OCI-LY7 (cell line): ENCODE data around the gene EFCAB5. TPM values are rescaled to one million over a fixed set of nuclear protein-coding genes. Genes with fewer than 3 reads are reported as not detected.

ENCODE experiments used
- BruUV-seq: library from RNA; stranded (reverse); fragments of 400-500 nt; replicated peaks from 2 replicates; lab custom pipeline; 2021; lab: Mats Ljungman, UMichigan
- CTCF ChIA-PET: fragments of 300-600 bp; sonication (Branson Sonifier 250); formaldehyde crosslinking; loops from one replicate; lab custom pipeline; 2022; ENCODE audit warnings: antibody characterized with exemption; ENCODE audit not compliant: unreplicated experiment; lab: Charles Lee
- POLR2A ChIA-PET: fragments of 300-600 bp; sonication (Branson Sonifier 250); formaldehyde crosslinking; loops from one replicate; lab custom pipeline; 2022; ENCODE audit warnings: antibody characterized with exemption; lab: Charles Lee
- DNase-seq: peaks from one replicate; pipeline ENCODE4 v3.0.0-alpha.2; 2015; ENCODE audit warnings: low spot score
- H2AFZ ChIP-seq: fragments of 200-600 bp; sonication (generic), shearing (Covaris generic); 2 replicates; pipeline ENCODE4 v1.6.1; 2014; ENCODE audit warnings: mild to moderate bottlenecking, antibody characterized with exemption, low read length, moderate library complexity
- H3K27ac ChIP-seq: fragments of 200-600 bp; sonication (generic); 2 replicates; pipeline ENCODE4 v1.5.1; 2014; ENCODE audit warnings: mixed run types, low read depth, mild to moderate bottlenecking, moderate library complexity, low read length, inconsistent platforms; ENCODE audit not compliant: poor library complexity, severe bottlenecking
- H3K36me3 ChIP-seq: fragments of 200-600 bp; sonication (generic); 2 replicates; pipeline ENCODE4 v1.6.1; 2014; ENCODE audit warnings: mild to moderate bottlenecking, antibody characterized with exemption, low read length, moderate library complexity, mixed read lengths; ENCODE audit not compliant: insufficient read depth
- H3K4me1 ChIP-seq: fragments of 200-600 bp; sonication (generic); 2 replicates; pipeline ENCODE4 v1.5.1; 2014; ENCODE audit warnings: mild to moderate bottlenecking, low read length; ENCODE audit not compliant: insufficient read depth, poor library complexity, severe bottlenecking
- H3K4me2 ChIP-seq: fragments of 200-600 bp; sonication (generic); 2 replicates; pipeline ENCODE4 v1.6.1; 2014; ENCODE audit warnings: mild to moderate bottlenecking, low read length
- H3K4me3 ChIP-seq: fragments of 200-600 bp; sonication (generic); 2 replicates; pipeline ENCODE4 v1.5.1; 2014; ENCODE audit warnings: mild to moderate bottlenecking, low read depth, low read length; ENCODE audit not compliant: poor library complexity, severe bottlenecking
- H3K79me2 ChIP-seq: fragments of 200-600 bp; sonication (generic); 2 replicates; pipeline ENCODE4 v1.6.1; 2016; ENCODE audit warnings: low read depth, mild to moderate bottlenecking, low read length, moderate library complexity, mixed read lengths; ENCODE audit not compliant: insufficient read depth
- H3K9me2 ChIP-seq: fragments of 200-600 bp; sonication (generic); 2 replicates; pipeline ENCODE4 v1.6.1; 2016; ENCODE audit warnings: mild to moderate bottlenecking, low read length, mixed read lengths; ENCODE audit not compliant: insufficient read depth
- H3K9me3 ChIP-seq: fragments of 200-600 bp; sonication (generic); 2 replicates; pipeline ENCODE4 v1.6.1; 2014; ENCODE audit warnings: mild to moderate bottlenecking, mixed run types, low read length, mixed read lengths
- H4K20me1 ChIP-seq: fragments of 200-600 bp; sonication (generic); 2 replicates; pipeline ENCODE4 v1.6.1; 2014; ENCODE audit warnings: mild to moderate bottlenecking, antibody characterized with exemption, low read length, moderate library complexity, mixed read lengths; ENCODE audit not compliant: insufficient read depth
- CTCF ChIP-seq: fragments of 200-600 bp; sonication (generic); conservative IDR thresholded peaks from 2 replicates; pipeline ENCODE4 v1.5.1; 2014; ENCODE audit warnings: mild to moderate bottlenecking, antibody characterized with exemption, low read length, moderate library complexity, mixed read lengths
- EZH2phosphoT487 ChIP-seq: fragments of 200-600 bp; sonication (generic); IDR thresholded peaks from 2 replicates; pipeline ENCODE4 v1.6.1; 2018; ENCODE audit warnings: low read depth, borderline replicate concordance, mild to moderate bottlenecking, mixed run types, antibody characterized with exemption, low read length, moderate library complexity, mixed read lengths
- intact Hi-C: fragments of 100-400 bp; cut with micrococcal nuclease; formaldehyde crosslinking; loops from one replicate; pipeline ENCODE4 v1.10.0; 2022; ENCODE audit not compliant: unreplicated experiment
- total RNA-seq, 2 experiments: library from RNA; depleted of rRNA in 1 of 2; stranded (reverse); fragments of >200 nt in 1 of 2; shearing (Covaris generic) in 1 of 2; gene quantifications; 2 replicates each; pipeline ENCODE4 v1.2.3, GENCODE V29; 2014 to 2022

The EFCAB5 gene
- total RNA-seq, 2 experiments from 2014 or later: 1.9 to 2.2 TPM

- no peak for DNase-seq
- intact Hi-C loops: no loop called here
- Histone ChIP-seq H4K20me1 (no peaks in the 10 kb centered on the region), H3K36me3 (peaks cover 33% of the 10 kb centered on the region), H2AFZ (no peak overlapping the region), H3K79me2 (peaks cover 74% of the 10 kb centered on the region), H3K4me1 (no peaks in the 10 kb centered on the region), H3K4me3 (no peak overlapping the region), H3K4me2 (no peak overlapping the region), H3K27ac (no peak overlapping the region), H3K9me2 (no peaks in the 10 kb centered on the region), H3K9me3 (peaks cover 36% of the 10 kb centered on the region; the same call in 1 of the 2 replicates)
- POLR2A ChIA-PET: interaction anchor here (1.0 kb wide), 1 partner anchor 10 kb away, joined by 4 read pairs; no protein-coding TSS in a partner anchor
- CTCF ChIA-PET: no interaction called here
- no TSS peak for BruUV-seq
- TF ChIP-seq EZH2phosphoT487 (no peak), CTCF (no peak)
Measured at GRCh38 chr17:29903471-29903870, 38.0 kb upstream of the EFCAB5 start.

- no peak for DNase-seq
- no peaks in the 10 kb centered on the region for H3K9me2 ChIP-seq
- H2AFZ ChIP-seq: no peak overlapping the region
- ChIA-PET CTCF (no interaction called here), POLR2A (interaction anchor here (1.8 kb wide), 1 partner anchor 25 kb away, joined by 5 read pairs; the partner anchor contains the start of gene SSH2)
- BruUV-seq: no TSS peak
- H4K20me1 ChIP-seq: no peaks in the 10 kb centered on the region
- TF ChIP-seq EZH2phosphoT487 (no peak), CTCF (no peak)
- peaks cover 36% of the 10 kb centered on the region; the same call in 1 of the 2 replicates for H3K9me3 ChIP-seq
- H3K79me2 ChIP-seq: peaks cover 84% of the 10 kb centered on the region
- no peaks in the 10 kb centered on the region for H3K4me1 ChIP-seq
- H3K4me3 ChIP-seq: no peak overlapping the region
- H3K36me3 ChIP-seq: peaks cover 46% of the 10 kb centered on the region
- no peak overlapping the region for H3K27ac ChIP-seq
- H3K4me2 ChIP-seq: no peak overlapping the region
- intact Hi-C loops: no loop called here
Measured at GRCh38 chr17:29905086-29905878, 36.2 kb upstream of the EFCAB5 start.

DNA sequence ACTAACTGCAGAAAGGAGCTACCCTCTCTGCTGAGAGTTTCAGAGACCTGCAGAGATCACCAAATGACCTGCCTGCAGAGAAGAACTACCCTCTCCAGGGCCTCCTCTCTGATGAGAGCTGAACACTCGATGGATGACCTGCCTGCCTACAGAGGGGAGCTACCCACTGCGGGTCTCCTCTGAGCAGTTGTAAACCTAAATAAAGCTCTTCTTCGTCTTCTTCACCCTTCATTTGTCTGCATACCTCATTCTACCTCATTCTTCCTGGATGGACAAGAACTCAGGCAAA lies 35.6 kb upstream of the EFCAB5 start:
- intact Hi-C loops: no loop called here
- Histone ChIP-seq H3K9me3 (peaks cover 36% of the 10 kb centered on the region; the same call in 1 of the 2 replicates), H4K20me1 (no peaks in the 10 kb centered on the region), H3K27ac (no peak overlapping the region), H3K36me3 (peaks cover 52% of the 10 kb centered on the region), H3K4me2 (no peak overlapping the region), H3K9me2 (no peaks in the 10 kb centered on the region), H3K4me3 (no peak overlapping the region), H2AFZ (no peak overlapping the region), H3K4me1 (no peaks in the 10 kb centered on the region), H3K79me2 (peaks cover 90% of the 10 kb centered on the region)
- ChIA-PET CTCF (no interaction called here), POLR2A (interaction anchor here (1.8 kb wide), 1 partner anchor 24 kb away, joined by 5 read pairs; the partner anchor contains the start of gene SSH2)
- peak; percentile 18 for DNase-seq
- TF ChIP-seq CTCF (no peak), EZH2phosphoT487 (no peak)
- no TSS peak for BruUV-seq
